Parietal lobe (tissue), 2 donors: ENCODE data around the gene PFKFB4. TPM values are rescaled to one million over a fixed set of nuclear protein-coding genes. Genes with fewer than 3 reads are reported as not detected.

Experiments used
- small RNA-seq: library from RNA; depleted of rRNA; stranded (forward); fragments of <200 nt; gene quantifications from one replicate; pipeline ENCODE3, GENCODE V24; 2014; ENCODE audit warnings: low replicate concordance
- total RNA-seq: library from RNA; depleted of rRNA; stranded (reverse); fragments of >200 nt; gene quantifications from one replicate; pipeline ENCODE4 v1.2.3, GENCODE V29; 2014

PFKFB4 gene
- total RNA-seq = 33.2 TPM

DNA sequence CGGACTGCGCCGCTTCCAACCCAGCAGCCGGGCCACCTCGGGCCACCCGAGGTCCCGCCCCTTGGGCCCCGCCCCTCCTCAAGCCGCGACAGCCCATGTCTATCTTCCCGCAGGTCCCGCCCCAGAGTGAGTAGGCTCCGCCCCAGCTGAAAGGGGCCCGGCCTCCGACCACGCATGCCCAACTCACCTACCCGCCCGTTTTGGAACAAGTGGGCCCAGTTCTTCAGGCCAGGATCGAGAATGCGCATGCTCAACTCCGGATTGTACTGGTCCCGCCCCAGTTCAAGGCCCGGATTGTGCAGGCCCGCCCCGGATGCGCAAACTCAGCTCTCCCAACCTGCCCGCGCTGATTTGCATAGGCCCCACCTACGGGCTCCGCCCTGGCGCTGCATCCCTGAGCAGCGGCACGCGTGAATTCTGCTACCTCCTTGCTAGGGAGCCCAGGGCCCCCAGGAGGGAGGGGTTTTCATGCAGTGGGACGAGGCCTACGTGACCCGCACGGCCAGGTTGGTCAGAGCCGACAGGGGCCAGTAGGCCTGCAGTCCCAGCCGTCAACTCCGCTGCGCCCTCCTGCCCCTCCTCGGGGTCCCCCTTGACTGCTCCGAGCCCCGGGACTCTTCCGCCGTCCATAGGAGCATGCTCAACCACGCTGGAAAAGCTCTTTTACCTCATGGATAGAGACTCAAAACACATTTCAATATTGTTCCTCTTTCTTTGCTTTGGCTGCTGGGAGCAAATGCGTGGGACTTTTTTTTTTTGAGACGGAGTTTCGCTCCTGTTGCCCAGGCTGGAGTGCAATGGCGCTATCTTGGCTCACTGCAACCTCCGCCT is at the start of gene PFKFB4:
Gene PFKFB4, minus strand, starts transcription at position 8 of the 831 bp plus-strand sequence. CDS start 26 bp downstream, outside the sequence.

DNA sequence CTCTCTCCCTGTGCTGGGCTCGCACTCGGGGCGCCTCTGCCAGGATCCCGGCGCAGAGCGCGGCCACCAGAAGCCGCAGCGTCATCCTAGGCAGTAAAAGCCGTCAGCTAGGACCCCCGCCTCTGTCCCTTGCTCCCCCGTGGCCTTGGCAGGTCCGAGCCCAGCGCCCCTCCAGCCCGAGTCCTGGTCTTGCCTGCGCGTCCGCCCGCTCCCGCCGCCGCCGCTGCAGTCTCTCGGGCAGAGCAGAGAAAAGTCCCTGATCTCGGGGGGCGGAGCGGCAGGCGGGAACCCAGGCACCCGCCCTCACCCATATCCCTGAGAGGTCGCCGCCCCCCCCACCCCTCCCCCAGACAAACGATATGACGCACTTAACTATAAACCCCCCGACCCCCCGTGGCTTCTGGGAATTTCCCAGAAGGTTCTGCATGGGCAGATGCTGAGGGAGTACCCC is 38.5 kb upstream of the PFKFB4 start, which contains the start of gene COL7A1:
Gene COL7A1, minus strand, starts transcription at position 255 of the 451 bp plus-strand sequence. Its CDS starts 170 bp downstream, at position 85.

DNA sequence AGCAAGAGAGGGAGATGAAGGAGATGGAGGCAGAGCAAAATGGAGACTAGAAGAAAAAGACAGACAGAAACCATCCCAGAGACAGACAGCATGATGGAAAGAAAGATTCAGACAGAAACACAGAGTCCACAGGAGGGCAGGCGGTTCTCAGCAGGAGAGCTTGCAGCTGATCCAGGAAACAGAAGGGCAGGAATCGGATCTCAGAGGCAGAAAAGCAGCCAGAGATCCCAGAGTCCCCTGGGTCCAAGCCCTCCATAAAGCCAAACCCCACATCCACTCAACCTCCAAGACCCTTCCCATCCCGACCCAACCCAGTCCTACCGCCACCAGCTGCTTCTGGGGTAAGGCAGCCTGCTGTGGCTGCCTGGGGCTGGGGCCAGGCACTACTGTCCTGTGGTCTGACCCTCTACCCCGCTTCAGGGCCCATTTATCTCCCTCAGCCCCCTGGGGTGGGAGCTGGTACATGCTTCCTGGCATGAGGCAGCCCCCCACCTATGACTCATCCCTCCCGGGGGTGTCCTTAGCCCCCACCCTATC is 6.8 kb upstream of the PFKFB4 start, which contains the start of gene UCN2:
Gene UCN2, minus strand, starts transcription at position 400 of the 537 bp plus-strand sequence. CDS start 657 bp downstream, outside the sequence.

DNA sequence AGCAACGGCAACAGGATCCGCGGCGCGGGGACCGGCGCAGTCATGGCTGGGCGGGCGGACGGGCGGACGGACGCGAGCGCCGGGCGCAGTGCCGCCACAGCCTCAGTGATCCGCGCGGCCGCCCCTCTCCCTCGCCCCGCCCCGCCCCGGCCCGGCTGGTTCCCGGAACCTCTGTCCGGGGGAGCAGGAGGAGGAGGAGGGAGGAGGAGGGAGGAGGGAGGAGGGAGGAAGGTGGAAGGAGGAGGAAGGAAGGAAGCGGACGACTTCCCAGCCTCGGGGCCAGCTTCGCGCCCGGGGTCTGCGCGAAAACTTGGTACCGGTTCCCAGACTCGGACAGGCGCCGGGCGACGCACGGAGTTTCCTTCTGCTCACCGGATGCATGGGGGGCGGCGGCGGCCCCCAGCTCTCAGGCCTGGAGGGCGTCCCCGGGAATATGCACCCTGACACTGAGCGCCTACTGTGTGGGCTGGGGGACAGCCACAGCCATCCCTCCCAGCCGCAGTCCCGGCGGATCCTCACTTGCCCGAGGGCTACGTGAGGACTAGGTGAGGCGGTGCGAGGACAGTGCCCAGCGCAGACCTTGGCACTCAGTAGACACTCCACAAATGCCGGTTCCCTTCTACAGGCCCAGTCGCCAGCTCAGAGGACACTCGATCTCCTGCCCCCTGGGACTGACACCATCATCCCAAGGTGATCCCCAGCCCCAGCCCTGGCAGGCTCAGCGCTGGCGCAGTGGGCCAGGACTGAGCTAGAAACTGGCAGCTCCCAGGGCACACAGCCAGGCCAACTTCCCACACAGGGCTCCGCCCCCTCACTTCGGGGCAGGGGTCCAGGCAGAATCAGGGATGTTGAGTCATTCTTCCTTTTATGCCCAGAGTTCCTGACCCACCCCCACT is 52.3 kb downstream of the PFKFB4 start, which contains the start of gene SHISA5:
Gene SHISA5, minus strand, starts transcription at position 124 of the 896 bp plus-strand sequence. Its CDS starts 80 bp downstream, at position 44.

Small RNA genes within 50 kb of the gene (small RNA-seq; reads per million reads assigned to genes)
- not detected for gene MIR6823

Other genes starting within 250 kb of the PFKFB4 start
- gene SPINK8, start 223.1 kb downstream of the PFKFB4 start, total RNA-seq = not detected
- gene FBXW12, start 184.6 kb downstream of the PFKFB4 start, total RNA-seq = 2.8 TPM
- 152 TPM for gene PLXNB1, start 126.7 kb downstream of the PFKFB4 start, total RNA-seq
- gene CCDC51, start 116.7 kb downstream of the PFKFB4 start, total RNA-seq = 6.9 TPM
- gene TMA7, start 116.5 kb downstream of the PFKFB4 start, total RNA-seq = 80.4 TPM
- gene ATRIP, start 110.1 kb downstream of the PFKFB4 start, total RNA-seq = 9.7 TPM
- gene SHISA5, start 52.6 kb downstream of the PFKFB4 start, total RNA-seq = 64.8 TPM
- not detected for gene UCN2, start 7.0 kb upstream of the PFKFB4 start, total RNA-seq
- 4.1 TPM for gene COL7A1, start 38.5 kb upstream of the PFKFB4 start, total RNA-seq
- 145 TPM for gene UQCRC1, start 52.8 kb upstream of the PFKFB4 start, total RNA-seq
- gene TMEM89, start 65.0 kb upstream of the PFKFB4 start, total RNA-seq = not detected
- 8.8 TPM for gene SLC26A6, start 78.7 kb upstream of the PFKFB4 start, total RNA-seq
- gene CELSR3, start 106.1 kb upstream of the PFKFB4 start, total RNA-seq = 67.9 TPM
- gene NCKIPSD, start 129.1 kb upstream of the PFKFB4 start, total RNA-seq = 18.5 TPM
- gene IP6K2, start 160.4 kb upstream of the PFKFB4 start, total RNA-seq = 147 TPM